Mammary epithelial cell (primary cell): Measurements from ENCODE around the gene MRAP2.

Experiments
- EZH2 ChIP-seq: IDR thresholded peaks from 2 replicates; pipeline ENCODE4 v1.6.1; 2012; ENCODE audit warnings: low read length, inconsistent platforms, borderline replicate concordance
- TF ChIP-seq, protein P1 (sequence below), 2 donors: IDR thresholded peaks in 1 of 2; conservative IDR thresholded peaks in 1 of 2; 2 replicates each; pipeline ENCODE4 v1.5.1; 2011 to 2012; ENCODE audit warnings: inconsistent platforms in 2 of 2, low read length in 2 of 2, mild to moderate bottlenecking in 2 of 2, control low read depth in 1 of 2, low read depth in 1 of 2; ENCODE audit not compliant: insufficient read depth in 1 of 2; ENCODE audit errors: extremely low read depth in 1 of 2

- TF ChIP-seq, protein P1, sequence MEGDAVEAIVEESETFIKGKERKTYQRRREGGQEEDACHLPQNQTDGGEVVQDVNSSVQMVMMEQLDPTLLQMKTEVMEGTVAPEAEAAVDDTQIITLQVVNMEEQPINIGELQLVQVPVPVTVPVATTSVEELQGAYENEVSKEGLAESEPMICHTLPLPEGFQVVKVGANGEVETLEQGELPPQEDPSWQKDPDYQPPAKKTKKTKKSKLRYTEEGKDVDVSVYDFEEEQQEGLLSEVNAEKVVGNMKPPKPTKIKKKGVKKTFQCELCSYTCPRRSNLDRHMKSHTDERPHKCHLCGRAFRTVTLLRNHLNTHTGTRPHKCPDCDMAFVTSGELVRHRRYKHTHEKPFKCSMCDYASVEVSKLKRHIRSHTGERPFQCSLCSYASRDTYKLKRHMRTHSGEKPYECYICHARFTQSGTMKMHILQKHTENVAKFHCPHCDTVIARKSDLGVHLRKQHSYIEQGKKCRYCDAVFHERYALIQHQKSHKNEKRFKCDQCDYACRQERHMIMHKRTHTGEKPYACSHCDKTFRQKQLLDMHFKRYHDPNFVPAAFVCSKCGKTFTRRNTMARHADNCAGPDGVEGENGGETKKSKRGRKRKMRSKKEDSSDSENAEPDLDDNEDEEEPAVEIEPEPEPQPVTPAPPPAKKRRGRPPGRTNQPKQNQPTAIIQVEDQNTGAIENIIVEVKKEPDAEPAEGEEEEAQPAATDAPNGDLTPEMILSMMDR (conservative IDR thresholded peaks at IDR 0.05 in 1 of 2, IDR thresholded peaks at IDR 0.05 in 1 of 2; ENCODE audit: extremely low read depth in 1 of 2, insufficient read depth in 1 of 2, low read depth in 1 of 2, low read length in 2 of 2), result no peak
- no peak for TF ChIP-seq EZH2
These were observed 105.7 kb downstream of the MRAP2 start for GRCh38 chr6:84139311-84139710.
